Activated CD4-positive, alpha-beta T cell treated with anti-CD3 and anti-CD28 coated beads, Interleukin-2, amount 10 ng/mL, durations not matched to agents 24 days and 14 days (primary cell): ENCODE results near the gene MAL. TPM values are rescaled to one million over a fixed set of nuclear protein-coding genes. Genes with fewer than 3 reads are reported as not detected.
"Not testable (repeated sequence)": the region's sequence is repeated elsewhere in the genome, so short reads cannot be mapped to it uniquely, and the experiment has no call there.

Experiments
- DNase-seq: peaks from one replicate; pipeline ENCODE4 v3.0.0; 2022
- H3K27ac Mint-ChIP-seq: one replicate; pipeline ENCODE4 v1.8.0; 2022; ENCODE audit warnings: mild to moderate bottlenecking, mixed read lengths
- H3K27me3 Mint-ChIP-seq: one replicate; pipeline ENCODE4 v1.8.0; 2022; ENCODE audit warnings: mixed read lengths
- H3K36me3 Mint-ChIP-seq: one replicate; pipeline ENCODE4 v1.8.0; 2022; ENCODE audit warnings: low read depth, mild to moderate bottlenecking, mixed read lengths
- H3K4me1 Mint-ChIP-seq: one replicate; pipeline ENCODE4 v1.8.0; 2021; ENCODE audit warnings: mixed read lengths
- H3K4me3 Mint-ChIP-seq: one replicate; pipeline ENCODE4 v1.8.0; 2022; ENCODE audit warnings: mild to moderate bottlenecking, moderate library complexity, mixed read lengths
- H3K9me3 Mint-ChIP-seq: one replicate; pipeline ENCODE4 v1.8.0; 2021; ENCODE audit warnings: mixed read lengths
- intact Hi-C: fragments of 100-400 bp; cut with micrococcal nuclease; formaldehyde crosslinking; loops from one replicate; pipeline ENCODE4 v1.15.1; 2023
- total RNA-seq: library from RNA; stranded (reverse); gene quantifications from 2 replicates; pipeline ENCODE4 v1.2.3, GENCODE V29; 2022

Gene MAL
- total RNA-seq, 1 donor from 2014 or later, result 167 TPM

- no peak overlapping the region for H3K4me3 Mint-ChIP-seq
- no peak overlapping the region for H3K27ac Mint-ChIP-seq
- H3K36me3 Mint-ChIP-seq, result peaks cover 51% of the 10 kb centered on the region
- intact Hi-C loops, result no loop called here
- H3K9me3 Mint-ChIP-seq, result no peaks in the 10 kb centered on the region
- H3K4me1 Mint-ChIP-seq, result peaks cover 3% of the 10 kb centered on the region
- H3K27me3 Mint-ChIP-seq, result no peaks in the 10 kb centered on the region
- no peak for DNase-seq
Observed at GRCh38 chr2:95087379-95087778, 61.9 kb downstream of the MAL start.

GRCh38 chr2:95091885-95092555, 66.5 kb downstream of the MAL start:
- intact Hi-C loops, result no loop called here
- peaks cover 68% of the 10 kb centered on the region for H3K36me3 Mint-ChIP-seq

DNA sequence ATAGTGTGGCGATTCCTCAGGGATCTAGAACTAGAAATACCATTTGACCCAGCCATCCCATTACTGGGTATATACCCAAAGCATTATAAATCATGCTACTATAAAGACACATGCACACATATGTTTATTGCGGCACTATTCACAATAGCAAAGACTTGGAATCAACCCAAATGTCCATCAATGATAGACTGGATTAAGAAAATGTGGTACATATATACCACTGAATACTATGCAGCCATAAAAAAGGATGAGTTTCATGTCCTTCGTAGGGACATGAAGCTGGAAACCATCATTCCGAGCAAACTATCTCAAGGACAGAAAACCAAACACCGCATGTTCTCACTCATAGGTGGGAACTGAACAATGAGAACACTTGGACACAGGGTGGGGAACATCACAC, 72.8 kb downstream of the MAL start:
- H3K27ac Mint-ChIP-seq, H3K27me3 Mint-ChIP-seq, H3K9me3 Mint-ChIP-seq, DNase-seq, intact Hi-C loops, H3K4me3 Mint-ChIP-seq: not testable (repeated sequence)
- Mint-ChIP-seq H3K4me1 (peaks cover 13% of the 10 kb centered on the region), H3K36me3 (peaks cover 83% of the 10 kb centered on the region)

More at GRCh38 chr2:95091885-95092555, 66.5 kb downstream of the MAL start:
- Mint-ChIP-seq H3K9me3 (peaks cover 3% of the 10 kb centered on the region), H3K4me3 (no peak overlapping the region), H3K4me1 (peaks cover 16% of the 10 kb centered on the region), H3K27me3 (no peaks in the 10 kb centered on the region), H3K27ac (no peak overlapping the region)
- no peak for DNase-seq

- peaks cover 5% of the 10 kb centered on the region for H3K9me3 Mint-ChIP-seq
- H3K27me3 Mint-ChIP-seq, result no peaks in the 10 kb centered on the region
- DNase-seq, result no peak
- intact Hi-C loops, result no loop called here
- no peak overlapping the region for H3K27ac Mint-ChIP-seq
- peaks cover 75% of the 10 kb centered on the region for H3K36me3 Mint-ChIP-seq
- peaks cover 9% of the 10 kb centered on the region for H3K4me1 Mint-ChIP-seq
- no peak overlapping the region for H3K4me3 Mint-ChIP-seq
Observed at GRCh38 chr2:95099910-95100309, 74.4 kb downstream of the MAL start.

Other genes starting within 250 kb of the MAL start
- gene TEKT4, start 154.3 kb upstream of the MAL start, total RNA-seq, result 0.43 and 0.49 TPM in 2 replicates
- gene MRPS5, start 96.1 kb downstream of the MAL start, total RNA-seq, result 97.4 and 103 TPM in 2 replicates
- 8.2 and 8.3 TPM in 2 replicates for gene ZNF514, start 134.1 kb downstream of the MAL start, total RNA-seq
- gene ZNF2, start 140.1 kb downstream of the MAL start, total RNA-seq, result 4.4 and 5.4 TPM in 2 replicates
- 4.7 and 5.5 TPM in 2 replicates for gene ZNF892, start 181.8 kb downstream of the MAL start, total RNA-seq
- 0.54 and 1.4 TPM in 2 replicates for gene PROM2, start 248.7 kb downstream of the MAL start, total RNA-seq